Thyroid gland (tissue), 4 donors: ENCODE data around the gene HM13. TPM values are rescaled to one million over a fixed set of nuclear protein-coding genes. Genes with fewer than 3 reads are reported as not detected.
A peak's percentile ranks its signal among the peaks of the same experiment; 100 is the strongest.

ENCODE experiments used
- DNase-seq, 2 donors: peaks; one replicate each; pipeline ENCODE4 v3.0.0-alpha.2; 2019
- H3K27ac ChIP-seq, 3 donors: fragments of 200-600 bp; sonication (generic); 1 replicate in 2 of 3; 2 replicates in 1 of 3; pipeline ENCODE4 v1.5.1; 2016 to 2019; ENCODE audit warnings: mild to moderate bottlenecking in 1 of 3, moderate library complexity in 1 of 3
- H3K27me3 ChIP-seq: fragments of 200-600 bp; sonication (generic); one replicate; pipeline ENCODE4 v1.5.1; 2019
- H3K36me3 ChIP-seq, 2 donors: fragments of 200-600 bp; sonication (generic); one replicate each; pipeline ENCODE4 v1.5.1; 2016 to 2019
- H3K4me1 ChIP-seq, 2 donors: fragments of 200-600 bp; sonication (generic); one replicate each; pipeline ENCODE4 v1.5.1; 2017 to 2019
- H3K4me3 ChIP-seq, 3 donors: fragments of 200-600 bp; sonication (generic); replicated peaks in 1 of 3; 1 replicate in 2 of 3; 2 replicates in 1 of 3; pipeline ENCODE4 v1.5.1; 2016; ENCODE audit warnings: mild to moderate bottlenecking in 1 of 3
- H3K9me3 ChIP-seq: fragments of 200-600 bp; sonication (generic); one replicate; pipeline ENCODE4 v1.5.1; 2017
- POLR2A ChIP-seq, 2 donors: fragments of 450-650 bp; IDR thresholded peaks; one replicate each; pipeline ENCODE4 v1.6.1; 2017; ENCODE audit warnings: antibody characterized with exemption in 2 of 2, mild to moderate bottlenecking in 2 of 2, moderate library complexity in 1 of 2
- WGBS, 2 donors: methylation state at CpG; one replicate each; pipeline ENCODE4 v1.1.5; 2017; 5-methylcytosine and 5-hydroxymethylcytosine counted together
- intact Hi-C: fragments of 100-400 bp; cut with DNase I; formaldehyde crosslinking; loops from one replicate; pipeline ENCODE4 v1.15.1; 2023
- total RNA-seq, 4 donors: library from RNA; depleted of rRNA; stranded (reverse); fragments of >200 nt; gene quantifications; one replicate each; pipeline ENCODE4 v1.2.3, GENCODE V29; 2016
- TF ChIP-seq, protein P1 (sequence below), 6 experiments: fragments of 200-600 bp in 3 of 6; fragments of 450-650 bp in 3 of 6; sonication (generic) in 3 of 6; IDR thresholded peaks; one replicate each; pipeline ENCODE4 v1.5.1; 2016 to 2019; ENCODE audit warnings: antibody characterized with exemption in 6 of 6, mild to moderate bottlenecking in 2 of 6, inconsistent platforms in 1 of 6, moderate library complexity in 1 of 6

Gene HM13
- total RNA-seq, 4 donors from 2014 or later = 82.8 to 136 (median 111) TPM

DNA sequence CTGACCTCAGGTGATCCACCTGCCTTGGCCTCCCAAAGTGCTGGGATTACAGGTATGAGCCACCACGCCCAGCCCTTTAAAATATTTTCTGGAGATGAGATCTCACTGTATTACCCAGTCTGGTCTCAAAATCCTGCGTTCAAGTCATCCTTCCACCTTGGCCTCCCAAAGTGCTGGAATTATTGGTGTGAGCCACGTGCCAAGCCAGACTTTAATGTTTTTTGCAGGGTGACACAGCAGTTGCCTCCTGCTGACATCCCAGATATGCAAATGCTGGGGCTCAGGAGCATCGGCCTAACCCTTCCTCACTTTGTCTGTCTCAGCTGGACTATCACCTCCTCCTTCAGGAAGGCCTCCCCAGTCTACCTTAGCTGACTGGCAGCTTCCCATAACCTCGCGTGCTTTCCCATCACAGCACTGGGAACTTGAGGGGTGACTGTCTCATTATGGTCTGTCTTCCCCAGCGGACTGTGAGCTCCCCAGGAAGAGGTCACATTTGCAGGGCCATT lies 76.5 kb downstream of the HM13 start:
- intact Hi-C loops = no loop called here
- no peaks in the 10 kb centered on the region for H3K27me3 ChIP-seq
- TF ChIP-seq POLR2A (IDR thresholded peaks at IDR 0.05) = no peak
- TF ChIP-seq, protein P1, sequence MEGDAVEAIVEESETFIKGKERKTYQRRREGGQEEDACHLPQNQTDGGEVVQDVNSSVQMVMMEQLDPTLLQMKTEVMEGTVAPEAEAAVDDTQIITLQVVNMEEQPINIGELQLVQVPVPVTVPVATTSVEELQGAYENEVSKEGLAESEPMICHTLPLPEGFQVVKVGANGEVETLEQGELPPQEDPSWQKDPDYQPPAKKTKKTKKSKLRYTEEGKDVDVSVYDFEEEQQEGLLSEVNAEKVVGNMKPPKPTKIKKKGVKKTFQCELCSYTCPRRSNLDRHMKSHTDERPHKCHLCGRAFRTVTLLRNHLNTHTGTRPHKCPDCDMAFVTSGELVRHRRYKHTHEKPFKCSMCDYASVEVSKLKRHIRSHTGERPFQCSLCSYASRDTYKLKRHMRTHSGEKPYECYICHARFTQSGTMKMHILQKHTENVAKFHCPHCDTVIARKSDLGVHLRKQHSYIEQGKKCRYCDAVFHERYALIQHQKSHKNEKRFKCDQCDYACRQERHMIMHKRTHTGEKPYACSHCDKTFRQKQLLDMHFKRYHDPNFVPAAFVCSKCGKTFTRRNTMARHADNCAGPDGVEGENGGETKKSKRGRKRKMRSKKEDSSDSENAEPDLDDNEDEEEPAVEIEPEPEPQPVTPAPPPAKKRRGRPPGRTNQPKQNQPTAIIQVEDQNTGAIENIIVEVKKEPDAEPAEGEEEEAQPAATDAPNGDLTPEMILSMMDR (IDR thresholded peaks at IDR 0.05) = no peak
- DNase-seq = peak in 1 of 2 donors; percentile 46
- H3K9me3 ChIP-seq = no peaks in the 10 kb centered on the region
- H3K36me3 ChIP-seq = no peaks in the 10 kb centered on the region
- H3K4me1 ChIP-seq = peaks cover 25 to 61% of the 10 kb centered on the region in 2 donors
- H3K4me3 ChIP-seq = no peak overlapping the region
- 83 to 86% methylated on average over 7 of the region's 7 CpGs for WGBS, 2 donors
- H3K27ac ChIP-seq = peak overlapping the region; percentile 36 to 89 (median 37)

DNA sequence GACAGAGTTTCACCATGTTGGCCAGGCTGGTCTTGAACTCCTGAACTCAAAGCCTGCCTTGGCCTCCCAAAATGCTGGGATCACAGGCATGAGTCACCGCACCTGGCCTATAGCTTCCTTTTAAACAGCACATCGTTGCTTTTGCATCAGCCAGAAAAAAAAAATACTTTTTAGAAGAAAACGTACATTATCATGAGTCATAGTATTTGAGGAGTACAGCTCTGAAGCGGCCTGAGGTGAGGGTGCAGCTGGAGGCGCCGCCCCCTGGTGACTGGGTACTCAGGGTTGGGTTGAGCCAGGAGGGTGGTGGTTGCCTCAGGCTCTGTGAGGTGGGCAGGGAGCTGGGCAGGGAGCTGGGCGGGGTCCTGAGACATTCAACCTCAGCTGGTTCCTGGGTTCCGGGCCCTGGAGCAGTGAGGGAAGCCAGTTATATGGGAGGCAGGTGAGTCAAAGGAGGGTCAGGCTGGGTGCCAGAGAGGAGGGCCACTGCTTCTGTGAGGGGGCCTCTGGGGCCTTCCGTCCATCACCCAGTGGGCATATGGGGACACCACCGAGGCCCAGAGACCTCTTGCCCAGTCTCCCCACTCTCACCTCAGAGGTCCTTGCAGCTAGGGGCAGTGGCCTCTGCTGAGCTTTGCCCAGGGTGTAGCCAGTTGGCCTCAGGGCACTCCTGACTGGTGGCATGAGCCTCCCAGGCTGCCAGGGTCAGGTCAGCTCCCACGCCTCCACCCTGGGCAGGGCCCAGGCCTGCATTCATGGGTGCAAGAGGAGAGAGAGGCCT lies 79.2 kb downstream of the HM13 start:
- TF ChIP-seq, protein P1 (IDR thresholded peaks at IDR 0.05) = no peak
- TF ChIP-seq POLR2A (IDR thresholded peaks at IDR 0.05) = no peak
- intact Hi-C loops = no loop called here
- WGBS, 2 donors = 87 to 90% methylated on average over 10 to 11 of the region's 11 CpGs
- peak in 1 of 2 donors; percentile 49 for DNase-seq
- Histone ChIP-seq H3K4me1 (peaks cover 29 to 65% of the 10 kb centered on the region in 2 donors), H3K27ac (peak overlapping the region; percentile 42 to 77 (median 61)), H3K27me3 (no peaks in the 10 kb centered on the region), H3K36me3 (no peaks in the 10 kb centered on the region), H3K9me3 (no peaks in the 10 kb centered on the region), H3K4me3 (no peak overlapping the region)

DNA sequence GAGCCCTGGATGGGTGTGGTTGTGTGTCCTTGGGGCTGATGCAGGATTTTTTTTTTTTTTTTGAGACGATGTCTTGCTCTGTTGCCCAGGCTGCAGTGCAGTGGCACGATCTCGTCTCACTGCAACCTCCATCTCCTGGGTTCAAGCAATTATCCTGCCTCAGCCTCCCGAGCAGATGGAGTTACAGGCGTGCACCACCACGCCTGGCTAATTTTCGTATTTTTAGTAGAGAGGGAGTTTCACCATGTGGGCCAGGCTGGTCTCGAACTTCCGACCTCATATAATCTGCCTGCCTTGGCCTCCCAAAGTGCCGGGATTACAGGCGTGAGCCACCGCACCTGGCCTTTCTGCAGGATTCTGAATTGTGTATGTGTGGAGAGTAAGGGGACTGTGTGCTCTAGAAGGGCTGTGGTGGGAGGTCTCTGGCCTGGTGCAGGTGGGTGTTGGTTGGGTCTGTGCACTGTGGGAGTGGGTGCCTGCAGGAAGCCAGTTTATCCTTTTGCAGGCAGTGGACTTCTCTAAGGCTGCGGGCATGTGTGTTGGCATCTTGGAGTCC lies 79.8 kb downstream of the HM13 start:
- H3K27ac ChIP-seq = peak overlapping the region in 2 of 3 donors; percentile 61 to 95
- no peak for DNase-seq
- H3K4me3 ChIP-seq = no peak overlapping the region
- intact Hi-C loops = no loop called here
- no peaks in the 10 kb centered on the region for H3K36me3 ChIP-seq
- H3K27me3 ChIP-seq = no peaks in the 10 kb centered on the region
- no peaks in the 10 kb centered on the region for H3K9me3 ChIP-seq
- whole genome bisulfite sequencing, 2 donors = 93 to 95% methylated on average over 13 of the region's 13 CpGs
- H3K4me1 ChIP-seq = peaks cover 29 to 67% of the 10 kb centered on the region in 2 donors
- no peak for TF ChIP-seq POLR2A (IDR thresholded peaks at IDR 0.05)
- TF ChIP-seq, protein P1 (IDR thresholded peaks at IDR 0.05) = no peak

DNA sequence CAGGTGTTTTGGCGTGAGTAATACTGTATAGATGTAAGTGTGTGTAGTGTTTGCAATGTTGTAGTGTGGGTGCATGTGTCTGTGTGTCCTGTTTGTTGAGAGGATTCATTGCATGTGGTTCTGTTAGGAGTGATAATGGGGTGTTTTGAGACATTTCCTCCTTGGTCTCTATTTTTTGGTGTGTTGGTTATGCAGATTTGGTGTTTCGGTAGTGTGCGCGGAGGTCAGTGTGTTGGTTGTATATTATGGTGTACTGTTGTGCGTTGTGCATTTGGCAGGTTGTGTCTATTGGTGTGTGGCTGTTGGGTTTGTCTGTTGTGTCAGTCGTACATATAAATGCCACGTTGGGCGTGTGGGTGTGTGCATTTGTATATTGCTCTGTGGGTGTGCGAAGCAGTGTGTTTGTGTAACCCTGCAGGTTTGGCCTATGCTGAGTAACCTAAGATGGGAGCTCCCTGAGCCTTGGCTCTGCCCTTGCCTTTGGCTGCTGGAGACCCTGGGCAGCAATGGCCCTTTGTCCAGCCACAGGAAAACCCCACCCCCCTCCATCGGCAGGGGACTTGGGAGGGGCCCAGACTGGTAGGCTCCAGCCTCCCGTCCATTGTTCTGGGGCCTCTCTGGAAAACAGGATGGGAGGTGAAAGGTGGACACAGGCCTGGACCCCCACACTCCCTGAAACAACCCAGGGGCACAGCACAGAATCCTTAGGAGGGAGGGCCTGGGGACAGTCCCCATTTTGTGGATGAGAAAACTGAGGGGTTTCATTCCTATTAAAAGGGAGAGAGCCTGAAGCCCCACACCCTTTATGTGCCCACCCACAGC lies 80.5 kb downstream of the HM13 start:
- TF ChIP-seq, protein P1 (IDR thresholded peaks at IDR 0.05) = no peak
- TF ChIP-seq POLR2A (IDR thresholded peaks at IDR 0.05) = no peak
- Histone ChIP-seq H3K4me1 (peaks cover 29 to 64% of the 10 kb centered on the region in 2 donors), H3K4me3 (no peak overlapping the region), H3K27ac (peak overlapping the region; percentile 82 to 95 (median 94)), H3K9me3 (no peaks in the 10 kb centered on the region), H3K27me3 (no peaks in the 10 kb centered on the region), H3K36me3 (no peaks in the 10 kb centered on the region)
- 81 to 82% methylated on average over 10 to 11 of the region's 11 CpGs for WGBS, 2 donors
- intact Hi-C loops = no loop called here
- no peak for DNase-seq
